ENCODE data around the gene RHBDF1.

- TF ChIP-seq CTCF (IDR thresholded peaks at IDR 0.05) = no peak
- no peak for TF ChIP-seq POLR2A (IDR thresholded peaks at IDR 0.05; ENCODE audit: low read depth)
Observed at GRCh38 chr16:88613-89012, 16.2 kb upstream of the RHBDF1 start.

All from esophagus muscularis mucosa (tissue), 3 donors.